ENCODE measurements around the gene PRM1. TPM values are rescaled to one million over a fixed set of nuclear protein-coding genes. Genes with fewer than 3 reads are reported as not detected.

PRM1 gene
- total RNA-seq, 1 experiment from 2014 or later, result not detected

DNA sequence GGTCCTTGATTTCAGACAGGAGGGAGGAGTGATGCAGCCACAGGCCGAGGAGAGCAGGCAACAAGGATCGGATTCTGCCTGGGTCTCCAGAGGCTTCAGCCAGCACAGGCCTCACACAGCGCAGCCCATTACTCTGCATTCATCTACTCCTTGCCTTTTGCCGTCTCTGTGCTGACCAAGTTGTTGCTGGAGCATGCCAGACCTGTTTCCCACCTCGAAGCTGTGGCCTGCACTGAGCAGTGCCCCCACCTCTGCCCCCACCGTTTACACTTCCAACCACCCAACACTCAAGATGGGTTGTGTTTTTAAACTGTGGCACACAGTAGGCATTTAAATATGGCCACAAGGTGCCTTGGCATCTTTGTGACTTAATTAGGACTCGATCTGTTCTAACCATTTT is 6.2 kb downstream of the PRM1 start:
- TF ChIP-seq TCF7L2 (IDR thresholded peaks at IDR 0.05; ENCODE audit: low read depth, low read length), result no peak
- TF ChIP-seq POLR2AphosphoS5 (IDR thresholded peaks at IDR 0.05; ENCODE audit: low read depth, low read length), result no peak
- no peak for TF ChIP-seq SIN3A (IDR thresholded peaks at IDR 0.05; ENCODE audit: borderline replicate concordance, insufficient read depth, low read depth, low read length)
- TF ChIP-seq, protein P1, sequence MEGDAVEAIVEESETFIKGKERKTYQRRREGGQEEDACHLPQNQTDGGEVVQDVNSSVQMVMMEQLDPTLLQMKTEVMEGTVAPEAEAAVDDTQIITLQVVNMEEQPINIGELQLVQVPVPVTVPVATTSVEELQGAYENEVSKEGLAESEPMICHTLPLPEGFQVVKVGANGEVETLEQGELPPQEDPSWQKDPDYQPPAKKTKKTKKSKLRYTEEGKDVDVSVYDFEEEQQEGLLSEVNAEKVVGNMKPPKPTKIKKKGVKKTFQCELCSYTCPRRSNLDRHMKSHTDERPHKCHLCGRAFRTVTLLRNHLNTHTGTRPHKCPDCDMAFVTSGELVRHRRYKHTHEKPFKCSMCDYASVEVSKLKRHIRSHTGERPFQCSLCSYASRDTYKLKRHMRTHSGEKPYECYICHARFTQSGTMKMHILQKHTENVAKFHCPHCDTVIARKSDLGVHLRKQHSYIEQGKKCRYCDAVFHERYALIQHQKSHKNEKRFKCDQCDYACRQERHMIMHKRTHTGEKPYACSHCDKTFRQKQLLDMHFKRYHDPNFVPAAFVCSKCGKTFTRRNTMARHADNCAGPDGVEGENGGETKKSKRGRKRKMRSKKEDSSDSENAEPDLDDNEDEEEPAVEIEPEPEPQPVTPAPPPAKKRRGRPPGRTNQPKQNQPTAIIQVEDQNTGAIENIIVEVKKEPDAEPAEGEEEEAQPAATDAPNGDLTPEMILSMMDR (IDR thresholded peaks at IDR 0.05), result no peak
- TF ChIP-seq, protein P2, sequence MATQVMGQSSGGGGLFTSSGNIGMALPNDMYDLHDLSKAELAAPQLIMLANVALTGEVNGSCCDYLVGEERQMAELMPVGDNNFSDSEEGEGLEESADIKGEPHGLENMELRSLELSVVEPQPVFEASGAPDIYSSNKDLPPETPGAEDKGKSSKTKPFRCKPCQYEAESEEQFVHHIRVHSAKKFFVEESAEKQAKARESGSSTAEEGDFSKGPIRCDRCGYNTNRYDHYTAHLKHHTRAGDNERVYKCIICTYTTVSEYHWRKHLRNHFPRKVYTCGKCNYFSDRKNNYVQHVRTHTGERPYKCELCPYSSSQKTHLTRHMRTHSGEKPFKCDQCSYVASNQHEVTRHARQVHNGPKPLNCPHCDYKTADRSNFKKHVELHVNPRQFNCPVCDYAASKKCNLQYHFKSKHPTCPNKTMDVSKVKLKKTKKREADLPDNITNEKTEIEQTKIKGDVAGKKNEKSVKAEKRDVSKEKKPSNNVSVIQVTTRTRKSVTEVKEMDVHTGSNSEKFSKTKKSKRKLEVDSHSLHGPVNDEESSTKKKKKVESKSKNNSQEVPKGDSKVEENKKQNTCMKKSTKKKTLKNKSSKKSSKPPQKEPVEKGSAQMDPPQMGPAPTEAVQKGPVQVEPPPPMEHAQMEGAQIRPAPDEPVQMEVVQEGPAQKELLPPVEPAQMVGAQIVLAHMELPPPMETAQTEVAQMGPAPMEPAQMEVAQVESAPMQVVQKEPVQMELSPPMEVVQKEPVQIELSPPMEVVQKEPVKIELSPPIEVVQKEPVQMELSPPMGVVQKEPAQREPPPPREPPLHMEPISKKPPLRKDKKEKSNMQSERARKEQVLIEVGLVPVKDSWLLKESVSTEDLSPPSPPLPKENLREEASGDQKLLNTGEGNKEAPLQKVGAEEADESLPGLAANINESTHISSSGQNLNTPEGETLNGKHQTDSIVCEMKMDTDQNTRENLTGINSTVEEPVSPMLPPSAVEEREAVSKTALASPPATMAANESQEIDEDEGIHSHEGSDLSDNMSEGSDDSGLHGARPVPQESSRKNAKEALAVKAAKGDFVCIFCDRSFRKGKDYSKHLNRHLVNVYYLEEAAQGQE (IDR thresholded peaks at IDR 0.05; ENCODE audit: insufficient read depth in 1 of 2, low read depth in 2 of 2, low read length in 1 of 2), result no peak

DNA sequence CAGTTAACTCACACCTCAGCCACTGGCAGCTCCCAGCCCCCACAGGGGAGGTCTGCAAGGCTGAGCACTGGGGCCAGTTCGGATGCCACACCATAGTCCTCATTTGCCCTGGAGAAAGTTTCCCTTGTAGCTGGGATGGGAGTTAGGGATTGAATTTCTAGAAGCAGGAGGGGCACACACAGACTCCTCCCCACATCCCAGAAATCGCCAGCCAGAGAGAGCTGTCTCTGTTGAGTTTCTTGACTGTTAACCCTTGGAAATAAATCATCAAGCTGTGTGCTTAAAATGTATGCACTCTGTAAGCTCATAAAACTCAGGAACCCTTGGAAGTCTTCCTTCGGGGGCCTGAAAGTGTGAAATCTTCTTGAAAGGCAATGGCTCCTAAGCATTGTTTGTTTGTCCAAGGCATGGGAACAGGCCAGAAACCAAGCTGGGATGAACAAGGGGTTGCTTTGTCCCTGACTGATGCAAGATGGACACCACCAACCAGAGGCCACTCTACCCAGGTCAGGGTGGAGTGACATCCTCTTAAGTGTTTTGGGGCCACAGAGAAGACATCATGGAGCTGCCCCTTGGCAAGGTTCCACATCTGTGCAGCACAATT is 7.3 kb downstream of the PRM1 start:
- Histone ChIP-seq H3K27me3 (ENCODE audit: control insufficient read depth, insufficient read depth, low read length) (no peaks in the 10 kb centered on the region), H3K4me3 (ENCODE audit: low read depth in 2 of 2, low read length in 2 of 2) (no peak overlapping the region), H3K9me3 (ENCODE audit: control insufficient read depth, insufficient read depth, low read depth, low read length) (no peaks in the 10 kb centered on the region), H3K27ac (ENCODE audit: low read length) (no peak overlapping the region; the same call in 1 of the 2 replicates), H3K36me3 (ENCODE audit: control insufficient read depth, insufficient read depth, low read length) (no peaks in the 10 kb centered on the region), H3K4me1 (ENCODE audit: control insufficient read depth, insufficient read depth, low read length) (peaks cover 9% of the 10 kb centered on the region)
- POLR2A ChIA-PET, result no interaction called here
- intact Hi-C loops (cut with micrococcal nuclease; ENCODE audit: unreplicated experiment) (no loop called here), in situ Hi-C loops (cut with HindIII; ENCODE audit: low pct_unique_long_range_greater_than_20kb, low sequenced_read_pairs) (no loop called here)
- CTCF ChIA-PET, result interaction anchor here (0.8 to 1.5 kb wide), 2 partner anchors 18 to 24 kb away, joined by 3 to 4 read pairs; partner anchors contain the start of gene SOCS1
- no peak for DNase-seq (ENCODE audit: low read depth, low spot score)
- peak; percentile 23; the same call in 1 of the 2 replicates for ATAC-seq
- no peak for TF ChIP-seq TCF7L2 (IDR thresholded peaks at IDR 0.05; ENCODE audit: low read depth, low read length)
- BruUV-seq (replicated peaks), result no TSS peak

More for the DNA sequence above, 6.2 kb downstream of the PRM1 start:
- no peak for ATAC-seq
- Histone ChIP-seq H3K27me3 (ENCODE audit: control insufficient read depth, insufficient read depth, low read length) (no peaks in the 10 kb centered on the region), H3K27ac (ENCODE audit: low read length) (no peak overlapping the region), H3K4me3 (ENCODE audit: low read depth in 2 of 2, low read length in 2 of 2) (no peak overlapping the region), H3K4me1 (ENCODE audit: control insufficient read depth, insufficient read depth, low read length) (peaks cover 9% of the 10 kb centered on the region), H3K9me3 (ENCODE audit: control insufficient read depth, insufficient read depth, low read depth, low read length) (no peaks in the 10 kb centered on the region), H3K36me3 (ENCODE audit: control insufficient read depth, insufficient read depth, low read length) (no peaks in the 10 kb centered on the region)
- ChIA-PET CTCF (no interaction called here), POLR2A (no interaction called here)
- DNase-seq (ENCODE audit: low read depth, low spot score), result no peak
- in situ Hi-C loops (cut with HindIII; ENCODE audit: low pct_unique_long_range_greater_than_20kb, low sequenced_read_pairs) (no loop called here), intact Hi-C loops (cut with micrococcal nuclease; ENCODE audit: unreplicated experiment) (no loop called here)
- no TSS peak for BruUV-seq (replicated peaks)

Data from Panc1 (cell line).